Type B pancreatic cell (in vitro differentiated cells): ENCODE data around the gene HIPK4. TPM values are rescaled to one million over a fixed set of nuclear protein-coding genes. Genes with fewer than 3 reads are reported as not detected.

Source experiments
- DNase-seq: peaks from one replicate; pipeline ENCODE4 v3.0.0; 2021; ENCODE audit warnings: mixed read lengths; ENCODE audit not compliant: unreplicated experiment; ENCODE audit errors: extremely low spot score
- H3K27ac Mint-ChIP-seq: 2 replicates; pipeline ENCODE4 v1.8.0; 2021; ENCODE audit warnings: mild to moderate bottlenecking, mixed read lengths
- H3K27me3 Mint-ChIP-seq: 2 replicates; pipeline ENCODE4 v1.8.0; 2021; ENCODE audit warnings: mixed read lengths
- H3K36me3 Mint-ChIP-seq: 2 replicates; pipeline ENCODE4 v1.8.0; 2021; ENCODE audit warnings: mixed read lengths
- H3K4me1 Mint-ChIP-seq: one replicate; pipeline ENCODE4 v1.8.0; 2021; ENCODE audit warnings: mixed read lengths; ENCODE audit not compliant: unreplicated experiment
- H3K4me3 Mint-ChIP-seq: 2 replicates; pipeline ENCODE4 v1.8.0; 2021; ENCODE audit warnings: mild to moderate bottlenecking, mixed read lengths
- H3K9me3 Mint-ChIP-seq: 2 replicates; pipeline ENCODE4 v1.8.0; 2021; ENCODE audit warnings: mixed read lengths
- total RNA-seq: library from RNA; stranded (reverse); gene quantifications from 2 replicates; pipeline ENCODE4 v1.2.1, GENCODE V29; 2021; ENCODE audit warnings: low replicate concordance
- TF ChIP-seq, protein P1 (sequence below): fragments of 200-600 bp; sonication (generic); conservative IDR thresholded peaks from 2 replicates; pipeline ENCODE4 v1.5.0; 2021; ENCODE audit warnings: antibody characterized with exemption, mild to moderate bottlenecking

The HIPK4 gene
- total RNA-seq, 1 donor from 2014 or later: not detected

DNA sequence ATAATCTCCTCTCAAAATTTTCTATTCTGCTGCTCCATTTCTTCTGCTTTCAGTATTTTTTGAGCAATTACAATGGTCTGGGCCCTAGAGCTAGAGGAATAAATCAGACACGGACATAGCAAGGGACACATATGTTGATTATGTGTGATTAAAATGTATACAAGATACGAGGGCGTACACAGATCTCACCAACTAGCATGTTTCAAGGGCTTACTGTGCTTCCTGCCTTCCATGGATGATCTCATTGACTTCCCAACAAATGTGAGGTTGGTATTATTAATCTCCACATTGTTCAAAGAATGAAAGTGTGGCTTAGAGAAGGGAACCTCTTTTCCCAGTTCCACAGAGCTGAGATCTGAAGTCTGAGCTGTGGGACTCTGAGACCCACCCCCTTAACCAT lies 32.3 kb downstream of the HIPK4 start:
- Mint-ChIP-seq H3K27me3 (no peaks in the 10 kb centered on the region), H3K4me3 (no peak overlapping the region), H3K27ac (no peak overlapping the region), H3K4me1 (peaks cover 18% of the 10 kb centered on the region), H3K9me3 (no peaks in the 10 kb centered on the region), H3K36me3 (peaks cover 3% of the 10 kb centered on the region)
- TF ChIP-seq, protein P1, sequence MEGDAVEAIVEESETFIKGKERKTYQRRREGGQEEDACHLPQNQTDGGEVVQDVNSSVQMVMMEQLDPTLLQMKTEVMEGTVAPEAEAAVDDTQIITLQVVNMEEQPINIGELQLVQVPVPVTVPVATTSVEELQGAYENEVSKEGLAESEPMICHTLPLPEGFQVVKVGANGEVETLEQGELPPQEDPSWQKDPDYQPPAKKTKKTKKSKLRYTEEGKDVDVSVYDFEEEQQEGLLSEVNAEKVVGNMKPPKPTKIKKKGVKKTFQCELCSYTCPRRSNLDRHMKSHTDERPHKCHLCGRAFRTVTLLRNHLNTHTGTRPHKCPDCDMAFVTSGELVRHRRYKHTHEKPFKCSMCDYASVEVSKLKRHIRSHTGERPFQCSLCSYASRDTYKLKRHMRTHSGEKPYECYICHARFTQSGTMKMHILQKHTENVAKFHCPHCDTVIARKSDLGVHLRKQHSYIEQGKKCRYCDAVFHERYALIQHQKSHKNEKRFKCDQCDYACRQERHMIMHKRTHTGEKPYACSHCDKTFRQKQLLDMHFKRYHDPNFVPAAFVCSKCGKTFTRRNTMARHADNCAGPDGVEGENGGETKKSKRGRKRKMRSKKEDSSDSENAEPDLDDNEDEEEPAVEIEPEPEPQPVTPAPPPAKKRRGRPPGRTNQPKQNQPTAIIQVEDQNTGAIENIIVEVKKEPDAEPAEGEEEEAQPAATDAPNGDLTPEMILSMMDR: no peak
- no peak for DNase-seq

DNA sequence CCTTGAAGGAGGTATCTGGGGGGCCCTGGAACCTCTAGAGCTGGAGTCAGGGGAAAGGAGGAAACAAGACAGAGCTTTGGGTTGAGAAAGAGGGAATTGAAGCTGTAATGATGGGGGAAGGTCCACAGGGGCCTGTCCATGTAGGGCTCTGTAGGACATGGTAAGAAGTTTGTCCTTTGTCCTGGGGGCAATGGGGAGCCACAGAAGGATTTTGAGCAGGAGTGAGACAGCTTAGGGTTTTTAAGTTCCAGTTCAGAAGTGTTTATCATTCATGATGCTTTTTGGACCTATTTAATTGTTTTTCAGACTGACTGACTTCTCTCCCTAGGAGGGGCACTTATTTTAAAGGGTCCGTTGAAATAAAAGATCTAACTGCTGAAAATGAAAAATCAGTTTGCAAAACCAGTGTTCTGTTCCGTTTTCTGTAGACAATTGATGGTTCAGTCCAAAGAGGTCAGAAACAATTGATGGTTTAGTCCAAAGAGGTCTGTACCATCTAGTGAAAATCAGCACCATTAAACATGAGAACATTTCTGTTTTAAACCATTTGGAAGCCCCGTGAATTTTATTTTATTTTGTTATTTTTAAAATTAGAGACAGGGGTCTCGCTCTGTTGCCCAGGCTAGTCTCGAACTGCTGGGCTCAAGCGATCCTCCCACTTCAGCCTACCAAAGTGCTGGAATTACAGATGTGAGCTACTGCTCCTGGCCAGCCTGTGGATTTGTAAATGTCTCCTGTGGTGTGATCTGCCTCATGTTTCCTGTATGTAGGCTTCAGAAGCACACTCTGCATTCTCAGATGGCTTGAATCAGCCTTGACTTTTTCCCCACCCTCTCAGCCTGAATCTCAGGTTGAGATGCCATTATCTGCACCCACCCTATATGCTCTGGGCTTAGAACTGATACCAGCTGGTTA lies 33.0 kb downstream of the HIPK4 start:
- H3K4me3 Mint-ChIP-seq: no peak overlapping the region
- no peaks in the 10 kb centered on the region for H3K9me3 Mint-ChIP-seq
- TF ChIP-seq, protein P1: no peak
- H3K27me3 Mint-ChIP-seq: no peaks in the 10 kb centered on the region
- no peak overlapping the region for H3K27ac Mint-ChIP-seq
- H3K36me3 Mint-ChIP-seq: peaks cover 3% of the 10 kb centered on the region
- H3K4me1 Mint-ChIP-seq: peaks cover 18% of the 10 kb centered on the region
- no peak for DNase-seq

DNA sequence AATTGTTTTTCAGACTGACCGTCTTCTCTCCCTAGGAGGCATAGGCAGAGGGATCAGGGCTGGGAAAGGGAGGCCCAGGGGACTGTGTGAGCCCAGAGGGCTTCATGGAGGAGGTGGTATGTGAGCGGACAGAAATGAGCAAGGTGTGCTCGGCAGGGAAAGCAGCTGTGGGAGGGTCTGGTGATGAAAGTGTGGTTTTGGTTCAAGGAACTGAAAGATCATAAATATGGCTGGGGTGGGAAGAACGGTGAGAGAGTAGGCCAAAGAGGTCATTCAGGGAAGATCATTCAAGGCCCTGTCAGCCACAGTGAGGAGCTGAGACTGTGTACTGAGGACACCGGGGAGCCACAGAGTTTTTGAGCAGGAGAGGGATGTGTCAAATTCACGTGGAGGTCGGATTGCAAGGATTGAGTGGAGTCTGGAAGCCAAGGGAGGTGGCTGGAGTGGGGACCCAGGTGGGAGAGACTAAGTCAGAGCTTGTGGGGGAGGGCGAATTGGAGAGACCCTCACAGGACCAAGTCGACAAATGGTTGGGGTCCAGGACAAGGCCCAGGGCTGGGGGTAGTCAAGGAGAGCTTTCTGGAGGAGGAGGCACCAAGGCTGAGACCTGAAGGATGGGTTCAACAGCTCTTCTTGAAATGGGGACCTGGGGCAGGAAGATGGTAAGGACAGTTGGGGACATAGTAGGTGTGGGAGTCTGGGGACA lies 33.9 kb downstream of the HIPK4 start:
- H3K27me3 Mint-ChIP-seq: no peaks in the 10 kb centered on the region
- no peak overlapping the region for H3K4me3 Mint-ChIP-seq
- peaks cover 14% of the 10 kb centered on the region for H3K4me1 Mint-ChIP-seq
- TF ChIP-seq, protein P1: no peak
- DNase-seq: no peak
- H3K36me3 Mint-ChIP-seq: peaks cover 3% of the 10 kb centered on the region
- H3K9me3 Mint-ChIP-seq: no peaks in the 10 kb centered on the region
- H3K27ac Mint-ChIP-seq: no peak overlapping the region

DNA sequence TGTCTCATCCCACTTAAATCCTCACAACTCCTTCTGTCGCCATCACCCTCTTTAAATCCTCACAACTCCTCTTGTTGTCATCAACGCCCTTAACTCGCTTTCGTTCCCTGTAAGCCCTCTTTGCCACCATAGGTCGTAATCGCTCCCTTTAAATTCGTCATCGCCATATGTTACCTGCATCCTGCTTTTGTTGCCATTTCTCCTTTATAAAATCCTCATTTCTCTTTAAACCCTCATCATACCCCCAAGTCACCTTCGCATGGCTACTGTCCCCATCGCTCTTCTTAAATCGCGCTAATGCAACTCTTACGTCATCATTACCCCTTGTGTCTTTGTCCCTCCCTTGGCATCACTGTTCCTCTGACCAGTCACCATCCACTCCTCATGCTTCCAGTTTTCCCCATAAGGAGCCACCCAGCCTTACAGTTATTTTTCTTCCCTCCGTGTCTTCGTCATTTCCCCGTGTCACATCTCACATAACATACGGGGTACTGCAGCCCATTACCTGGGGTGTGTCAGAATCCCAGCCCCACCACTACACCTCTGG lies 40.9 kb downstream of the HIPK4 start:
- H3K9me3 Mint-ChIP-seq: no peaks in the 10 kb centered on the region
- H3K36me3 Mint-ChIP-seq: no peaks in the 10 kb centered on the region
- H3K27ac Mint-ChIP-seq: peak overlapping the region; percentile 90
- TF ChIP-seq, protein P1: no peak
- no peaks in the 10 kb centered on the region for H3K27me3 Mint-ChIP-seq
- peak overlapping the region; percentile 95 for H3K4me3 Mint-ChIP-seq
- peaks cover 24% of the 10 kb centered on the region for H3K4me1 Mint-ChIP-seq
- DNase-seq: no peak

DNA sequence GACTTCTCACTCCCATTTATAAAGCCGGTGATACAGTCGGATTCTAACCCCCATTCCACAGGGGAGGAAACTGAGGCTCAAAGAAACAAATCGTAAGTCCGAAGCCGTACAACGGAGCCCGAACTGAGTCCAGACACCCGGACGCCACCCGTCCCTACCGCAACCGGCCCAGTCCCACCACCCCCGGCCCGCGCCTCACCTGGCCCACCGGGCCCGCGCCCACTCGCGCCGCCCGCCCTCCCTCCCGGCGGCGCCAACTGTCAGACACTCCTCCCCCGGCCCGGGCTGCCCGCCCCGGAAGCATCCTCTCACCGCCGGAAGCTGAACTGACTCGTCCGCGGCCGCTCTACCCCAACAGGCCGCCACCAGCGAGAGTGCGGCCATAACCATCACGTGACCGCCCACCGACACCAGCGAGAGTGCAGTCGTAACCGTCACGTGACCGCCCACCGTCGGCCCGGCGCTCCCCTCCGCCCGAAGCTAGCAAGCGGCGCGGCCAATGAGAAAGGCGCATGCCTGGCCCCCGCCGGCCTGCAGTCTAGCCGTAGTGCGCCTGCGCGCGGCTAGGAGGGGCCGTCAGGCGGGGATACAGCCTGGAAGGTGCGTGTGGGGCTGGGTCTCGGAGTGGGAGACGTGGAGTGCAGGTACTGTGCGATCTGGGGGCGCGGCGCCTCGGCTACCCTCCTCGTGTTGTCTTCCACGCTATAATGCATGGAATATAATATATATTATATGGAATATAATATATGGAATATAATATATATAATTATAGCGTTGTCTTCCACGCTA lies 41.7 kb downstream of the HIPK4 start, which contains the start of the genes C19orf47 and PLD3:
Gene C19orf47, minus strand, starts transcription at position 273 of the 789 bp plus-strand sequence. CDS start 6,540 bp downstream, outside the sequence.
Gene PLD3, plus strand, starts transcription at position 571 of the 789 bp plus-strand sequence. CDS start 17,789 bp downstream, outside the sequence.
- Mint-ChIP-seq H3K9me3 (no peaks in the 10 kb centered on the region), H3K36me3 (no peaks in the 10 kb centered on the region), H3K4me1 (peaks cover 24% of the 10 kb centered on the region), H3K4me3 (peak within 1 kb of the TSS; percentile 95), H3K27me3 (no peaks in the 10 kb centered on the region), H3K27ac (peak within 1 kb of the TSS; percentile 90)
- TF ChIP-seq, protein P1: no peak
- peak; percentile 100 for DNase-seq
